Measurements from ENCODE around the gene CAPNS1.
A peak's percentile ranks its signal among the peaks of the same experiment; 100 is the strongest.
"Not testable (repeated sequence)": the region's sequence is repeated elsewhere in the genome, so short reads cannot be mapped to it uniquely, and the experiment has no call there.

CAPNS1 gene

DNA sequence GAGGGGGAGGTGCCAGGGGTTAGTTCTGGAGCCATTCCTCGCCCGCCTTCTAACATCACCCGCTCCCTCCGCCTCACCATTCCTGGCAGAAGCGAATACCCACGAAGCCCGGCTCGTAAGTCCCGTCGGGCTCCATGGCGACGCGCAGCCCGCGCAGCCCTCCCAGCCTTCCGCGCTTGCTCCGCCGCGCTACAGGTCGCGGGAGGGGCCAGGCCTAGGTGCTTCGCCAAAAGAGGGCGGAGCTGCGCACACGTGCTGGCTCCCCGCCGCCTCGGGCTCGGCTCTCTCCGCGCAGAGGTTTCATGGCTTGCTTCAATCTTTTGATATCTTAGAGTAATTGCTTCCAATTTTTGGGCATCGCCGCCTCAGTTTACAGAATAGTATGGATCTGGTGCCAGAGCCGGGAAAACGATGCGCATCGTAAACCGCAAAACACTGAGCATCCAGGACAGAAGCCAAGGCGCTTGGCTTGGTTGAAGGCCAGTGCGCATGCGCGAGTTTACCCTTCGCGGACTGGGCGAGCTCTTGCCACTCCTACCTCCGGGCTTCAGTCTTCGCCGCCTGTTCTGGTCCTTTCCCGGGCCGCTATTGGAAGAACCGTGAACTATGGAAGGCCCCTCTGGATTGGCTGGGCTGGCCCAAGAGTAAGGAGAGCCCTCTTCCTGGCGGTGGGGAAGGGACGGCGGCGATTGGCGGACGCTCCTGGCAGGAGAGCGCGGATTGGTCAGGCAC lies 25.0 kb upstream of the CAPNS1 start, which contains the start of gene POLR2I:
Gene POLR2I, minus strand, starts transcription at position 155 of the 732 bp plus-strand sequence. Its CDS starts 19 bp downstream, at position 136.
- Histone ChIP-seq H3K27ac (ENCODE audit: low read depth, low read length) (peak within 1 kb of the TSS; percentile 61), H3K36me3 (ENCODE audit: insufficient read depth, low read length) (no peaks in the 10 kb centered on the region), H3K79me2 (ENCODE audit: control insufficient read depth, insufficient read depth, low read length, unreplicated experiment) (peaks cover 8% of the 10 kb centered on the region), H3K4me1 (ENCODE audit: control insufficient read depth, insufficient read depth, low read length, unreplicated experiment) (peaks cover 4% of the 10 kb centered on the region), H2AFZ (ENCODE audit: low read length, unreplicated experiment) (peak within 1 kb of the TSS; percentile 65), H3K4me3 (ENCODE audit: low read depth, low read length) (peak within 1 kb of the TSS; percentile 93), H3K27me3 (ENCODE audit: insufficient read depth, low read length) (no peaks in the 10 kb centered on the region)

DNA sequence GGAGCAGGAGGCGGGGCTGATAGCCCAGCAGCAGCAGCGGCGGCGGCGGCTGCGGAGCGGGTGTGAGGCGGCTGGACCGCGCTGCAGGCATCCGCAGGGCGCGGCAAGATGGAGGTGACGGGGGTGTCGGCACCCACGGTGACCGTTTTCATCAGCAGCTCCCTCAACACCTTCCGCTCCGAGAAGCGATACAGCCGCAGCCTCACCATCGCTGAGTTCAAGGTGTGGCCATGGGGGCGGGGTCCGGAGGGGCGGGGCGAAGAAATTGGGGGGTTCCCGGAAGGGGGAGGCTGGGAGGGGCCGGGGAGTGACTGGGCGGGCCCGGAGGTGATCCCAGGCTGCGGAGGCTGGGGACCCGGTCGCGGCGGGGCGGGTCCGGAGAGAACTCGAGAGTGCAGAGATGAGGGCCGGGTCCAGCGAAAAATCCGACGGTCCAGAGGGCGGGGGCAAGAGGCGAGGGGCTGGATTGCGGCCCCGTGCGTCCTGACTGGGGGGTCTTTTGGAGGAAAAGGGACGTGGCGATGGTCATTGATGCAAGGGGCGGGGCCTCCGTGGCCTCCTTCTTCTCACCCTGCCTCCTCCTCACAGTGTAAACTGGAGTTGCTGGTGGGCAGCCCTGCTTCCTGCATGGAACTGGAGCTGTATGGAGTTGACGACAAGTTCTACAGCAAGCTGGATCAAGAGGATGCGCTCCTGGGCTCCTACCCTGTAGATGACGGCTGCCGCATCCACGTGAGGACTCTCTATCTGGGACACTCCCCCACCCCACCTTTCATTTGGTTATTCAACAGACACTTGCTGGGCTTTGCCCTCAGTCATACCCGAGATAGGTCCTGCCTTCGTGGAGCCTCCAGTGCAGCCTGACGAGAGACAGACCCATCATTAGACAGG lies 24.2 kb upstream of the CAPNS1 start, which contains the start of gene TBCB:
Gene TBCB, plus strand, starts transcription at position 16 of the 891 bp plus-strand sequence. Its CDS starts 93 bp downstream, at position 109.
- no peaks in the 10 kb centered on the region for H3K27me3 ChIP-seq (ENCODE audit: insufficient read depth, low read length)
- H3K79me2 ChIP-seq (ENCODE audit: control insufficient read depth, insufficient read depth, low read length, unreplicated experiment), result peaks cover 8% of the 10 kb centered on the region
- H3K27ac ChIP-seq (ENCODE audit: low read depth, low read length), result peak within 1 kb of the TSS; percentile 61
- H2AFZ ChIP-seq (ENCODE audit: low read length, unreplicated experiment), result peak within 1 kb of the TSS; percentile 65
- H3K4me1 ChIP-seq (ENCODE audit: control insufficient read depth, insufficient read depth, low read length, unreplicated experiment), result peaks cover 4% of the 10 kb centered on the region
- H3K4me3 ChIP-seq (ENCODE audit: low read depth, low read length), result peak within 1 kb of the TSS; percentile 93
- H3K36me3 ChIP-seq (ENCODE audit: insufficient read depth, low read length), result no peaks in the 10 kb centered on the region

DNA sequence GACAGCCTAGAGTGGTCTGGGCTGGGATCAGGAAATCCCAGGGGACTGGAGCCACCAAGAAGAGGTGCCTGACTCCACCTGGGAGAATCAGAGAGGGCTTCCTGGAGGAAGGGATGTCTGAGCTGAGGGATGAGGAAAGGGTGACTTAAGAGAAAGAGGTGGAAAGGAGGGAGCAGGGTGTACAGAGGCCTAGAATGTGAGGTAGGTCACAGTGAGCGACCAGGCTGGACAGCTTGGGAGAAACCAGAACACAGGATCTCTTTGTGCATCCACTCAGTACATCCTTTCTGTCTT lies 23.6 kb upstream of the CAPNS1 start:
- Histone ChIP-seq H2AFZ (ENCODE audit: low read length, unreplicated experiment) (no peak overlapping the region), H3K79me2 (ENCODE audit: control insufficient read depth, insufficient read depth, low read length, unreplicated experiment) (peaks cover 8% of the 10 kb centered on the region), H3K4me1 (ENCODE audit: control insufficient read depth, insufficient read depth, low read length, unreplicated experiment) (peaks cover 4% of the 10 kb centered on the region), H3K36me3 (ENCODE audit: insufficient read depth, low read length) (no peaks in the 10 kb centered on the region), H3K4me3 (ENCODE audit: low read depth, low read length) (peak overlapping the region; percentile 93), H3K27ac (ENCODE audit: low read depth, low read length) (no peak overlapping the region), H3K27me3 (ENCODE audit: insufficient read depth, low read length) (no peaks in the 10 kb centered on the region)

DNA sequence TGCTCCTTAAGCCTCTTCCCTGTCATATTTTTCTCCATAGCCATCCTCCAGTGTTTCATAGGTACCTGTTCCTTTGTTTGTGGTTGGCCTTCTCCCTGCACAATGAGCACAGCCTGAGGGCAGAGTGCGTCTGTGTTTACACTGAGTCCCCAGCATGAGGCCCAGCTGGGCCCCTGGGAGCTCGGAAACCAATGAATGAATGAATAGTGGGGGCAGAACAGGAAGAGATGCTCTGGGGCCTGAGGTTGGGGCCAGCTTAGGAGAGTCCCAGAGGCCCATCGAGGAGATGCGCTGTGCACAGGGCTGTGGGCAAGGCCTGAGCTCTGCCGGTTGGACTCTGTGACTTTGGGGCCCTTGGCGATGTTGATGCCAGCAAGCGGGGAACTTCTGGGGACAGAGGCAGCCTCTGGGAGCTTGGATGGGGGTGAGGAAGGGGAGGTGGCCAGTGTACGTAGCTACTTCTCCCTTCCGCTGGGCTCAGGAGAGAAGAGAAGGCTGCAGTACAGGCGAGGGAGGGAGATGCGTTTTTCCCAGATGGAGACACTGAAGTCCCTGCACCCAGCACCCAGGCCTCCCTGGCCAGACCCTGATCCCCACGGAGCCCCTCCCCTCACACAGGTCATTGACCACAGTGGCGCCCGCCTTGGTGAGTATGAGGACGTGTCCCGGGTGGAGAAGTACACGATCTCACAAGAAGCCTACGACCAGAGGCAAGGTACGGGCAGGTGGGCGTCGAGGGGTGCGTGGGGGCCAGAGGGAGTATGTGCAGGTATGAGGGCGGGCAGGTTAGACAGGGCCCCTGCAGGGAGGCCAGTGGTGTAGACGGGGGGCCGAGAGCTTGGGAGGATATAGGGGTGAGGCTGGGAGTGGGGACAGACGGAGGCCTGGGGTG lies 19.5 kb upstream of the CAPNS1 start:
- peaks cover 8% of the 10 kb centered on the region for H3K79me2 ChIP-seq (ENCODE audit: control insufficient read depth, insufficient read depth, low read length, unreplicated experiment)
- no peak overlapping the region for H3K4me3 ChIP-seq (ENCODE audit: low read depth, low read length)
- no peak overlapping the region for H3K27ac ChIP-seq (ENCODE audit: low read depth, low read length)
- H2AFZ ChIP-seq (ENCODE audit: low read length, unreplicated experiment), result no peak overlapping the region
- no peaks in the 10 kb centered on the region for H3K27me3 ChIP-seq (ENCODE audit: insufficient read depth, low read length)
- peaks cover 4% of the 10 kb centered on the region for H3K4me1 ChIP-seq (ENCODE audit: control insufficient read depth, insufficient read depth, low read length, unreplicated experiment)
- H3K36me3 ChIP-seq (ENCODE audit: insufficient read depth, low read length), result no peaks in the 10 kb centered on the region

DNA sequence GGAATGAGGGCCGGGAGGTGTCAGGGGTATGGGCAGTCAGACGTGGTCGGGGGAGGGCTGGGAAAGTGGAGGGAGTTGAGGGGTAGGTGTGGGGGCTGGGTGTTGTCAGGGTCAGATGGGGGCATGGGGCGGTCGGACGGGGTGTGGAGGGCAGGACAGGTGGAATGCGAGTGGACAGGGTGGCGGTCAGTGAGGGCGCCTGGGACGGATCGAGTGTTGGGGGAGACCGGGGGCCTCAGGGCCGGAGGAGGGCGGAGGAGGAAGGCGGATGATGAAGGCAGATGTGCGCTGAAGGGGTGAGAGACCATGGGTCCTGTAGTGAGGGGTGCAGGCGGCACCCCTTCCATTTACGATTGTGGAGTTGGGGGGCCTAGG lies 18.9 kb upstream of the CAPNS1 start:
- Histone ChIP-seq H3K36me3 (ENCODE audit: insufficient read depth, low read length) (no peaks in the 10 kb centered on the region), H3K4me3 (ENCODE audit: low read depth, low read length) (no peak overlapping the region), H3K27ac (ENCODE audit: low read depth, low read length) (no peak overlapping the region)

DNA sequence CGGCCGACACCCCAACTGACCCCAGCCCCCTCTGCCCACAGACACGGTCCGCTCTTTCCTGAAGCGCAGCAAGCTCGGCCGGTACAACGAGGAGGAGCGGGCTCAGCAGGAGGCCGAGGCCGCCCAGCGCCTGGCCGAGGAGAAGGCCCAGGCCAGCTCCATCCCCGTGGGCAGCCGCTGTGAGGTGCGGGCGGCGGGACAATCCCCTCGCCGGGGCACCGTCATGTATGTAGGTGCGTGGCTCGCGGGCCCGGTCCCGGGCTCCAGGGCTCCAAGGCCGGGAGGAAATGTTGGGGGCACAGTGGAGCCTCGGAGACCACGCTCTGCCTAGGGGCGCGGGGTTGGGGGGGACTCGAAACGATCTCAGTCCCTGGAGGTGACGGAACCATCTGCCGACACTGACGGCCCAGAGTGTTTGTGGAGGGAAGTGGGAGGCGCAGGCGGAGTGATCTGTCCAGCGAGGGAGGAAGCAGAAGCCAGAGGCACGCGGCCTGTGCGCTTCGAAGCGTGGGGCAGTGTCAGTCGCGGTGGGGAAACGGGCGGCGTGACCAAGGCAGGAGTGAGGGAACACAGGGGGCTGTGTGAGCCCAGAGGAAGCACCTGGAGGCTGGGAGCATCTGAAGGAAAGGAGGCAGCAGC lies 18.3 kb upstream of the CAPNS1 start:
- no peaks in the 10 kb centered on the region for H3K27me3 ChIP-seq (ENCODE audit: insufficient read depth, low read length)
- no peaks in the 10 kb centered on the region for H3K4me1 ChIP-seq (ENCODE audit: control insufficient read depth, insufficient read depth, low read length, unreplicated experiment)
- peaks cover 3% of the 10 kb centered on the region for H3K79me2 ChIP-seq (ENCODE audit: control insufficient read depth, insufficient read depth, low read length, unreplicated experiment)
- no peak overlapping the region for H3K27ac ChIP-seq (ENCODE audit: low read depth, low read length)
- no peaks in the 10 kb centered on the region for H3K36me3 ChIP-seq (ENCODE audit: insufficient read depth, low read length)
- H2AFZ ChIP-seq (ENCODE audit: low read length, unreplicated experiment), result no peak overlapping the region
- no peak overlapping the region for H3K4me3 ChIP-seq (ENCODE audit: low read depth, low read length)

More for the DNA sequence above, 18.9 kb upstream of the CAPNS1 start:
- H3K27me3 ChIP-seq (ENCODE audit: insufficient read depth, low read length), result no peaks in the 10 kb centered on the region
- no peak overlapping the region for H2AFZ ChIP-seq (ENCODE audit: low read length, unreplicated experiment)
- H3K4me1 ChIP-seq (ENCODE audit: control insufficient read depth, insufficient read depth, low read length, unreplicated experiment), result peaks cover 4% of the 10 kb centered on the region
- H3K79me2 ChIP-seq (ENCODE audit: control insufficient read depth, insufficient read depth, low read length, unreplicated experiment), result peaks cover 8% of the 10 kb centered on the region

DNA sequence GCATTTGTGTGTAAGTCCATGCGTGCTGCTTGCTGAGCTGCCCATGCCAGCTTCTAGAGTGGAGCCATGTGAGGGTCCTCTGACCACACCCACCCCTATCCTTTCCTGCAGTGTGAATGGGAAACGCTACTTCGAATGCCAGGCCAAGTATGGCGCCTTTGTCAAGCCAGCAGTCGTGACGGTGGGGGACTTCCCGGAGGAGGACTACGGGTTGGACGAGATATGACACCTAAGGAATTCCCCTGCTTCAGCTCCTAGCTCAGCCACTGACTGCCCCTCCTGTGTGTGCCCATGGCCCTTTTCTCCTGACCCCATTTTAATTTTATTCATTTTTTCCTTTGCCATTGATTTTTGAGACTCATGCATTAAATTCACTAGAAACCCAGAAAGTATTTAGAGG lies 14.3 kb upstream of the CAPNS1 start:
- H3K36me3 ChIP-seq (ENCODE audit: insufficient read depth, low read length), result no peaks in the 10 kb centered on the region
- H2AFZ ChIP-seq (ENCODE audit: low read length, unreplicated experiment), result no peak overlapping the region
- no peak overlapping the region for H3K27ac ChIP-seq (ENCODE audit: low read depth, low read length)
- H3K4me3 ChIP-seq (ENCODE audit: low read depth, low read length), result no peak overlapping the region
- H3K27me3 ChIP-seq (ENCODE audit: insufficient read depth, low read length), result no peaks in the 10 kb centered on the region
- no peaks in the 10 kb centered on the region for H3K79me2 ChIP-seq (ENCODE audit: control insufficient read depth, insufficient read depth, low read length, unreplicated experiment)
- no peaks in the 10 kb centered on the region for H3K4me1 ChIP-seq (ENCODE audit: control insufficient read depth, insufficient read depth, low read length, unreplicated experiment)

DNA sequence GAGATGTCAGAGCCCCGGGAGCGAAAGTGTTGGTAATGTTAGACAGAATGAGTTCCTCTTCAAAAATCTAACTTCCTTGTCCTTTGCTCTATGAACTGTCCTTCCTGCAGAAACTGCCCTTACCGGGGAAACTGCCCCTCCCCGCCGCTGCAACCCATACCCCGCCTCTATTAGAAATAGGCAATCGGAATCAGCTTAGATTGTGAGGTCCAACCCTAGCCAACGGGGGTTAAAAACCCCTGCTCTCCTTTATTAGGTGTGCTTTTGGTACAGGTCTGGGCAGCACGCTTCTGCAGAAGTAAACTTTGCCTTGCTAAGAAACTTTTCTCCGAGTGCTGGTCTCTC lies 11.5 kb upstream of the CAPNS1 start:
- Histone ChIP-seq H3K4me1 (ENCODE audit: control insufficient read depth, insufficient read depth, low read length, unreplicated experiment) (no peaks in the 10 kb centered on the region), H3K4me3 (ENCODE audit: low read depth, low read length) (peak overlapping the region; percentile 69), H2AFZ (ENCODE audit: low read length, unreplicated experiment) (peak overlapping the region; percentile 65), H3K27me3 (ENCODE audit: insufficient read depth, low read length) (no peaks in the 10 kb centered on the region), H3K36me3 (ENCODE audit: insufficient read depth, low read length) (no peaks in the 10 kb centered on the region), H3K79me2 (ENCODE audit: control insufficient read depth, insufficient read depth, low read length, unreplicated experiment) (no peaks in the 10 kb centered on the region), H3K27ac (ENCODE audit: low read depth, low read length) (peak overlapping the region; percentile 42)

DNA sequence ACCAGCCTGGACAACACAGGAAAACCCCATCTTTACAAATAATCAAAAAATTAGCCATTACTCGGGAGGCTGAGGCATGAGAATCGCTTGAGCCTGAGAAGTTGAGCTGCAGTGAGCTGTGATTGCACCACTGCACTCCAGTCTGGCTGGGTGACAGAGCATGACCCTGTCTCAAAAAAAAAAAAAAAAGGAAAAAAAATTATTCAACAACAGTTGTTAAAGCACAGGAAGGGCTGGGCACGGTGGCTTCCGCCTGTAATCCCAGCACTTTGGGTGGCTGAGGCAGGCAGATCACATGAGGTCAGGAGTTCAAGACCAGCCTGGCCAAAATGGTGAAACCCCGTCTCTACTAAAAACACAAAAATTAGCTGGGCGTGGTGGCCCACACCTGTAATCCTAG lies 8.6 kb upstream of the CAPNS1 start:
- not testable (repeated sequence) for H2AFZ ChIP-seq (ENCODE audit: low read length, unreplicated experiment); H3K27ac ChIP-seq (ENCODE audit: low read depth, low read length); H3K36me3 ChIP-seq (ENCODE audit: insufficient read depth, low read length); H3K79me2 ChIP-seq (ENCODE audit: control insufficient read depth, insufficient read depth, low read length, unreplicated experiment); H3K4me1 ChIP-seq (ENCODE audit: control insufficient read depth, insufficient read depth, low read length, unreplicated experiment); H3K4me3 ChIP-seq (ENCODE audit: low read depth, low read length); H3K27me3 ChIP-seq (ENCODE audit: insufficient read depth, low read length)

DNA sequence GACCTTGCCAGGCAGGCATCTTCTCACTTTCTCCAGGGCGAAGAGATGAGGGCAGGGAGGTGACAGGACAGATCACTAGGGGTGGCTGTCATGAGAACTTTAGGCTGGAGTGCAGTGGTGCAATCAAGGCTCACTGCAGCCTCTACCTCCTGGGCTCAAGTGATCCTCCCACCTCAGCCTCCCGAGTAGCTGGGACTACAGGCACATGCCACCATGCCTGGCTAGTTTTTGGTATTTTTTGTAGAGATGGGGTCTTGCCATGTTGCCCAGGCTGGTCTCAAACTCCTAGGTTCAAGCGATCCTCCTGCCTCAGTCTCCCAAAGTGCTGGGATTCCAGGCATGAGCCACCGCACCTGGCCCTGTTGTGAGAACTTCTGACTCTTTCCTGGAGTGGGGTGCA lies 5.0 kb upstream of the CAPNS1 start:
- H3K36me3 ChIP-seq (ENCODE audit: insufficient read depth, low read length); H3K27me3 ChIP-seq (ENCODE audit: insufficient read depth, low read length); H2AFZ ChIP-seq (ENCODE audit: low read length, unreplicated experiment); H3K27ac ChIP-seq (ENCODE audit: low read depth, low read length); H3K4me1 ChIP-seq (ENCODE audit: control insufficient read depth, insufficient read depth, low read length, unreplicated experiment); H3K4me3 ChIP-seq (ENCODE audit: low read depth, low read length); H3K79me2 ChIP-seq (ENCODE audit: control insufficient read depth, insufficient read depth, low read length, unreplicated experiment): not testable (repeated sequence)

Data from ACC112 (cell line).